Measurements from ENCODE around the gene TGOLN2. TPM values are rescaled to one million over a fixed set of nuclear protein-coding genes. Genes with fewer than 3 reads are reported as not detected.
A peak's percentile ranks its signal among the peaks of the same experiment; 100 is the strongest.

TGOLN2 gene
- total RNA-seq, 2 donors from 2014 or later = 69.9 to 75.2 TPM

GRCh38 chr2:85276571-85277118 lies 51.1 kb downstream of the TGOLN2 start:
- Histone ChIP-seq H3K4me1 (no peaks in the 10 kb centered on the region), H3K9me3 (no peaks in the 10 kb centered on the region), H3K4me3 (no peak overlapping the region), H3K27ac (no peak overlapping the region), H3K36me3 (replicated peaks in 1 of 2; ENCODE audit: insufficient read depth in 1 of 2, low read depth in 2 of 2) (no peaks in the 10 kb centered on the region), H3K27me3 (no peaks in the 10 kb centered on the region)
- no peak for ATAC-seq
- intact Hi-C loops (cut with DNase I) = no loop called here
- 78 to 79% methylated on average over 14 of the region's 14 CpGs for WGBS, 2 donors
- DNase-seq = no peak
- TF ChIP-seq CTCF (IDR thresholded peaks at IDR 0.05) = no peak
- no peak for TF ChIP-seq POLR2A (IDR thresholded peaks at IDR 0.05)

- no peak for DNase-seq
- ATAC-seq = no peak
- TF ChIP-seq CTCF (IDR thresholded peaks at IDR 0.05) = no peak
- TF ChIP-seq POLR2A (IDR thresholded peaks at IDR 0.05) = no peak
- Histone ChIP-seq H3K36me3 (replicated peaks in 1 of 2; ENCODE audit: insufficient read depth in 1 of 2, low read depth in 2 of 2) (no peaks in the 10 kb centered on the region), H3K4me1 (no peaks in the 10 kb centered on the region), H3K4me3 (no peak overlapping the region), H3K27me3 (no peaks in the 10 kb centered on the region), H3K27ac (no peak overlapping the region), H3K9me3 (no peaks in the 10 kb centered on the region)
- intact Hi-C loops (cut with DNase I) = no loop called here
- 86 to 88% methylated on average over 9 of the region's 9 CpGs for WGBS, 2 donors
These were observed 51.7 kb downstream of the TGOLN2 start for GRCh38 chr2:85275984-85276540.

DNA sequence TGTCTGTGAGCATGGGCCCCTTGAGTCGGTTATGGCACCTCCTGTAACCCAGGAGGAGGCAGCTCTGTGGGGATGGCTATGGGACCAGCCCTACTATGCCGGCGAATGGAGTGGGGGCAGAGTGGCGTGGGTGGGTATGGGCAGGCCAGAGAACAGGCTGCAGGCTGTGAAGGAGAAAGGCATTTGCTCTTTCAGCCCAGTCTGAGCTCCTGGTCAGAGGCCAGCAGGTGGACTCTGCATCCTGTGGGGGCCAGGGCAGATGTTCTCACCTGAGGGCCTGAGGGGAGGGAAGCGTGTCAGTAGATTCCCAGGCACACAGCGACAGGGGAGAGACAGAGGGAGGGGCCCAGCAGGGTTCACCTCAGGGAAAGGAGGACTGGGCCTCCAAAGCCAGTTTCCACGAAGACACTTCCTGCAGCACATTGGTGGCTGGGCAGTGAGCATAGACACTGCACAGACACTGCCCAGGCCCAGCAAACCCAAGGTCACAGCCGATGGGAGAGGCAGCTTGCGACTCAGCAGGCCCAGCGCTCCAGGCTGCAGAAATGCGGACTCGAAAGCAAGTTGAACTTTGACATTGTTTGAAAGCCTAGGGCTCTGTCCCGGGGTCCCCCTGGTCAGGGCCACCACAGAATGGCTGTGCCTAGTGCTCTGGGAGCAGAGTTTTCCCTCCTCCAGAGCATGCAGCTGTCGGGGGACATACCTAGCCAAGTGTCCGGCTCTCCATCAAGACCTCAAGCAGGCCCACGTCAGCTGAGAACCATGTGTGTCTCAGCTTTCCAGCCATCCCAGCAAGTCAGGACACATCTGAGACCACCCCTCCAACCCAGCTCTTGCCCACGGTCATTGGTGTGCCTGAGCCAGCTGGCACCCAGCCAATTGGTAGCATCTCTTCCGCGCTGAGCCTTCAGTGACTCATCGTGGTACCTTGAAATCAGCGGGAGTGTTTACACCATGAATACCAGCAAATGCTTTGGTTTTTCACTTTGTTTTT lies 53.8 kb downstream of the TGOLN2 start:
- intact Hi-C loops (cut with DNase I) = no loop called here
- TF ChIP-seq CTCF (IDR thresholded peaks at IDR 0.05) (no peak), POLR2A (IDR thresholded peaks at IDR 0.05) (no peak)
- peaks cover 4% of the 10 kb centered on the region for H3K4me1 ChIP-seq
- 67 to 78% methylated on average over 11 to 21 of the region's 21 CpGs for WGBS, 2 donors
- H3K4me3 ChIP-seq = no peak overlapping the region
- DNase-seq = peak in 1 of 4 donors; percentile 10
- ATAC-seq = no peak
- no peaks in the 10 kb centered on the region for H3K36me3 ChIP-seq (replicated peaks in 1 of 2; ENCODE audit: insufficient read depth in 1 of 2, low read depth in 2 of 2)
- no peaks in the 10 kb centered on the region for H3K9me3 ChIP-seq
- no peak overlapping the region for H3K27ac ChIP-seq
- no peaks in the 10 kb centered on the region for H3K27me3 ChIP-seq

GRCh38 chr2:85272357-85272756 lies 55.4 kb downstream of the TGOLN2 start:
- no peaks in the 10 kb centered on the region for H3K9me3 ChIP-seq
- 81 to 91% methylated on average over 6 of the region's 6 CpGs for WGBS, 2 donors
- no peak overlapping the region for H3K4me3 ChIP-seq
- ATAC-seq (no peak), DNase-seq (no peak)
- intact Hi-C loops (cut with DNase I) = no loop called here
- H3K27me3 ChIP-seq = no peaks in the 10 kb centered on the region
- H3K36me3 ChIP-seq (replicated peaks in 1 of 2; ENCODE audit: insufficient read depth in 1 of 2, low read depth in 2 of 2) = no peaks in the 10 kb centered on the region
- H3K27ac ChIP-seq = no peak overlapping the region
- peaks cover 4% of the 10 kb centered on the region for H3K4me1 ChIP-seq
- TF ChIP-seq CTCF (IDR thresholded peaks at IDR 0.05) (no peak), POLR2A (IDR thresholded peaks at IDR 0.05) (no peak)

Measured in body of pancreas (tissue), 4 donors.